ENCODE measurements around the gene OLIG1. TPM values are rescaled to one million over a fixed set of nuclear protein-coding genes. Genes with fewer than 3 reads are reported as not detected.

The OLIG1 gene
- total and polyA plus RNA-seq, 2 of the 13 experiments (the other 11 are each of a cell fraction or from before 2014, with no cell fraction given): not detected

GRCh38 chr21:33073636-33074035 lies 3.7 kb downstream of the OLIG1 start (continued):
- no peak for TF ChIP-seq ZNF407 (CRISPR knock-in tag; IDR thresholded peaks at IDR 0.05; ENCODE audit: not compliant biosample characterization)

- no peaks in the 10 kb centered on the region for H3K36me3 ChIP-seq (replicated peaks in 1 of 2; ENCODE audit: control insufficient read depth in 1 of 2, insufficient read depth in 2 of 2, low read length in 2 of 2)
- H3K4me2 ChIP-seq (ENCODE audit: low read depth, low read length): no peak overlapping the region
- no peak overlapping the region for H3K4me3 ChIP-seq (replicated peaks in 1 of 3; ENCODE audit: insufficient read depth in 1 of 3, low read depth in 2 of 3, low read length in 3 of 3)
- no peak overlapping the region for H3K27ac ChIP-seq (ENCODE audit: extremely low read length, insufficient read depth, low read length)
- CTCF ChIA-PET (ENCODE audit: low intra/inter-chr PET ratio, low total read pairs): no interaction called here
- in situ Hi-C loops (cut with HindIII; ENCODE audit: extremely low pct_ligation_motif_present, low pct_unique_long_range_greater_than_20kb): no loop called here
- TF ChIP-seq CENPX (CRISPR knock-in tag; IDR thresholded peaks at IDR 0.05) (no peak), TRIM22 (IDR thresholded peaks at IDR 0.05) (no peak), ZNF598 (CRISPR knock-in tag; IDR thresholded peaks at IDR 0.05; ENCODE audit: borderline replicate concordance) (no peak), ZNF891 (CRISPR knock-in tag; IDR thresholded peaks at IDR 0.05) (no peak), ZNF501 (CRISPR knock-in tag; IDR thresholded peaks at IDR 0.05) (no peak), KDM2A (CRISPR knock-in tag; IDR thresholded peaks at IDR 0.05; ENCODE audit: borderline replicate concordance, low read depth) (no peak), HNRNPUL1 (IDR thresholded peaks at IDR 0.05; ENCODE audit: low read depth, low read length) (no peak), DR1 (CRISPR knock-in tag; IDR thresholded peaks at IDR 0.05) (no peak)
- H3K4me1 ChIP-seq (ENCODE audit: insufficient read depth, low read length): no peaks in the 10 kb centered on the region
- POLR2A ChIA-PET: no interaction called here
- H3K9ac ChIP-seq (ENCODE audit: insufficient read depth, low read depth, low read length): no peak overlapping the region
- ATAC-seq: no peak
- no TSS peak for BruUV-seq (replicated peaks)
- no peak overlapping the region for H2AFZ ChIP-seq (ENCODE audit: low read length)
- H3K9me3 ChIP-seq (ENCODE audit: low read length): no peaks in the 10 kb centered on the region
- no peak for DNase-seq (ENCODE audit: low spot score)
- intact Hi-C loops (cut with micrococcal nuclease; ENCODE audit: unreplicated experiment): no loop called here
- H3K27me3 ChIP-seq (ENCODE audit: control insufficient read depth in 1 of 2, insufficient read depth in 2 of 2, low read length in 2 of 2): peaks cover 2 to 67% of the 10 kb centered on the region in 2 experiments; a peak in 4 of 5 replicates
- no peaks in the 10 kb centered on the region for H4K20me1 ChIP-seq (ENCODE audit: insufficient read depth, low read length)
- no peaks in the 10 kb centered on the region for H3K79me2 ChIP-seq (ENCODE audit: insufficient read depth, low read length)
- no peak for FAIRE-seq
- WGBS (ENCODE audit: low lambda C conversion rate): 19% methylated on average over 6 of the region's 9 CpGs
These were observed 5.2 kb downstream of the OLIG1 start for GRCh38 chr21:33075128-33075527.

Data from HepG2 (cell line).